ENCODE results near the gene FAM47E.

DNA sequence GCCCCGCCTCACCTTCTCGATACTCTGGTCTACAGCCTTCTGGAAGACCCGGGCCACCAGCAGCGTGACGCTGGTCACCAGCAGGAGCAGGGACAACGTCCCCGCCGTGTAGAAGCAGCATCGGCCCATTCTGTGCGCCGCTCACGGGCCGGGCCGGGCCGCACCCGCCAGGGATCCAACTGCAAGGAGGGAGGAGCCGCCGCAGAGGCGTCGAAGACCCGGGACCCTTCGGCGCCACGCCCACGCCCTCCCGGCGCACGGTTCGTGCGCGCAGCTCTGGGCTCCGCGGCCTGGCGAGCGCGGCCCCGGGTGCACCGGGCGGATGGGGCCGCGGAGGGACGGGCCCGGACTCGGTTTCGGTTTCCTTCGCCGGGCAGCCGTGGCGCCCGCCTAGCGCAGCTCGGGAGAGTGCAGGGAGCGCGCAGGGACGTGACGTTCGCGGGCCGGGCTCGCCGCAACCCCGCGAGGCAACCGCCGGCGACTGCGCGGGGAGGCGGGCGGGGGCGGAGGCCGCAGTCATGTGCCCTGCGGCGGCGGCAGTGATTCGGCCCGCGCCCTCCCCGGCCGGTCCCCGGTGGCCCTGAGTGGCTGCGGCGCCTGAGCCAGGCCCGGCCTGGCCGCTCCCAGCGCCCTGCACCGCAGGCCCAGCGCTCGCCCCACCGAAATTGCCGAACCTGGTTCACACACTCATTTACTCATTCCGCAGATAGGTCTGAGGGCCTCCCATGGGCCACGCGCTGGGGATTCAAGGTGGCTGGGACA is 37.9 kb upstream of the FAM47E start, which contains the start of gene SCARB2:
- peak in 2 of 4 experiments; percentile 19 to 20 for TF ChIP-seq CTCF (IDR thresholded peaks at IDR 0.05)
- peak; percentile 87 for TF ChIP-seq POLR2A (IDR thresholded peaks at IDR 0.05)
- TF ChIP-seq POLR2AphosphoS5 (IDR thresholded peaks at IDR 0.05), result no peak

Data from prostate gland (tissue), 2 donors.